Measurements from ENCODE around the gene KRTAP5-6.
A peak's percentile ranks its signal among the peaks of the same experiment; 100 is the strongest.

Gene KRTAP5-6

DNA sequence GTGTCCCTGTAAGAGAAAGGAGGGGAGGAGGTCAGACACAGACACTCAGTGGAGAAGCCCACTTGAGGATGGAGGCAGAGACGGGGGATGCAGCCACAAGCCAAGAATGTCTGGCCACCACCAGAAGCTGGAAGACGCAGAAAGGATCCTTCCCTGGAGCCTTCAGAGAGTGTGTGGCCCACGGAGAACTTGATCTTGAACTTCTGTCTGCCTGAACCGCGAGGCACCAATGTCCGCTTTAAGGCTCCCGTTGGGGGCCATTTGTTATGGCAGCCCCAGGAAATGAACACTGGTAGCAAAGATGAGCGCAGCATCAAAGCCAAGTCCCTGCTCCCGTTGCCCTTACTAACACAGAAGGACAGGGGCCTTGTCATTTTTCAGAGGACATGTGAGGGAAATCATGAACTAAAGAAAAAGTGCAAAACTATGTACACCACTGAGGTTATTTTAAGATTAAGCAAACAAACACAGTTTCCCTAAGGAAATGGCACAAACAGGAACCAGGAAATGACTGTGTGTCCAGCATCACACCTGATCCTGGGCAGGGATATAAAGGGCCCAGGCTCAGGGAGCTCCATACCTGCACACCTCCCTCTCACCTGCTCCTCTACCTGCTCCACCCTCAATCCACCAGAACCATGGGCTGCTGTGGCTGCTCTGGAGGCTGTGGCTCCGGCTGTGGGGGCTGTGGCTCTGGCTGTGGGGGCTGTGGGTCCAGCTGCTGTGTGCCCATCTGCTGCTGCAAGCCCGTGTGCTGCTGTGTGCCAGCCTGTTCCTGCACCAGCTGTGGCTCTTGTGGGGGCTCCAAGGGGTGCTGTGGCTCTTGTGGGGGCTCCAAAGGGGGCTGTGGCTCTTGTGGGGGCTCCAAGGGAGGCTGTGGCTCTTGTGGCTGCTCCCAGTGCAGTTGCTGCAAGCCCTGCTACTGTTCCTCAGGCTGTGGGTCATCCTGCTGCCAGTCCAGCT lies at the start of gene KRTAP5-6:
KRTAP5-6 (plus strand) TSS at position 588 of the 963 bp plus-strand sequence; CDS start at position 639, 51 bp downstream.
- DNase-seq (ENCODE audit: low spot score): no peak

DNA sequence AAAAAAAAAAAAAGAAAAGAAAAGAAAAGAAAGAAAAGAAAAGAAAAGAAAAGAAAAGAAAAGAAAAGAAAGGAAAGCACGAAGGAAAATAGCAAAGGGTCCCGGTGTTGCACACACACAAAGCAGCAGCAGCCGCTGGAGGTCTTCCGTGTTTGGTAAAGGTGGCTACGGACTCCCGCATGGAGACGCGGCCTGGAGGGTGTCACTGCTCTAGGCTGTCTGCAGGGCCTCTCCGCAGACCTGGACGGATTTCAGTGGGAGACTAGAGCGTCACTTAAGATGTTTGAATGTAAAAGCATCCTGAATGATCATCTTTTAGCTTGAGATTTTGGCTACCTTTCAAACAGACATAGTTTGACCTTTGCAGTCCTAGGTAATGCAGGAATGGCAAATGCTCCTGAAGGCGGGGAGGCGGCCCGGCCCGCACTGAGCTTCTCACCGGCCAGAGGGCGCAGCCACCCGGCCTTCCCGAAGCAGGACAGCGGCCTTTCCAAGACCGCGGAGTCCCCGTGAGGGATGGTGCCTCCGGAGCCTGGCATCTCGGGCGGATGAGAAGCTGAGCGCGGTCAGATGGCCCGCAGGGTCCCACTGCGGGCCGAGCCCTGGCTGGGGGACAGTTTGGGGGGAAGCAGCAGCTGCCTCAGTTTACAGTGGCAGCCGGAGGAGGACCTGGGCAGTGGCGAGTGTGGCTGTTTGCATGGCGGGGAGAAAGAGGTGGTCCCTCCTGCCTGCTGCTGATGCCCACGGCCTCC lies 48.9 kb upstream of the KRTAP5-6 start:
- DNase-seq (ENCODE audit: low spot score): no peak

DNA sequence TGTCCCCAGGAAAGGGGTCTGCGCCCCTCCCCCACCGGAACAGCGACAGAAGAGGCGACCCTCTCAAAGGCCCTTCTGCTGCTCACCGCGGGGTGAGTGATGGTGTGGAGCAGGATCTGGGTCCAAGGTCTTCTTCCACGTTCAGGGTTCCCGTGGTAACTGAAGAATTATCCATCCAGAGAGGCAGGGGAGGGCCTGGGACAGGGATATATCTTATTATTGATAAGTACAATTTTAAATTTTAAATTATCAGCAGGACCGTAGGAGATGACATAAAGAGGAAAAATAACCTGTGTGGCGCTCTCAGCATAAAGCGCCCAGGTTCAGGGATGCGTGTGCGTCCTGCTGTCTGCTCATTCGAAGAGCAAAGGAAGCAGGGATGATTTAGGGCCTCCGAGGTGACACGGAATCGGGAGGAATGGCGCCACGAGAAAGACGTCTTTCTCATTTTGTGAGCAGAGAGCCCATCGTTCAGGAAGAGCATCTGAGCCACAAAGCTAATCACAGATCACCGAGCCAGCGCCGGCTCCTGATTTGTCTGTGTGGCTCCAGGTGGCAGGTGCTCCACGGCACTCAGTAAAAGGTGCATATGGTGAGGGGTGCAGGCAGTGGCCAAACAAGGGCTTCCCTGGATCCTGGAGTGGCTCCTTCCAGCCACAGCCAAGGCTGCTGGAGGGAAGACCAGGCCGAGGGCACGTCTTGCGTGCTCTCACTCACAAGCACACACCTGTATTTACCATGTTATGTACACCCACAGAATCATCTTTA lies 48.2 kb upstream of the KRTAP5-6 start:
- no peak for DNase-seq (ENCODE audit: low spot score)

DNA sequence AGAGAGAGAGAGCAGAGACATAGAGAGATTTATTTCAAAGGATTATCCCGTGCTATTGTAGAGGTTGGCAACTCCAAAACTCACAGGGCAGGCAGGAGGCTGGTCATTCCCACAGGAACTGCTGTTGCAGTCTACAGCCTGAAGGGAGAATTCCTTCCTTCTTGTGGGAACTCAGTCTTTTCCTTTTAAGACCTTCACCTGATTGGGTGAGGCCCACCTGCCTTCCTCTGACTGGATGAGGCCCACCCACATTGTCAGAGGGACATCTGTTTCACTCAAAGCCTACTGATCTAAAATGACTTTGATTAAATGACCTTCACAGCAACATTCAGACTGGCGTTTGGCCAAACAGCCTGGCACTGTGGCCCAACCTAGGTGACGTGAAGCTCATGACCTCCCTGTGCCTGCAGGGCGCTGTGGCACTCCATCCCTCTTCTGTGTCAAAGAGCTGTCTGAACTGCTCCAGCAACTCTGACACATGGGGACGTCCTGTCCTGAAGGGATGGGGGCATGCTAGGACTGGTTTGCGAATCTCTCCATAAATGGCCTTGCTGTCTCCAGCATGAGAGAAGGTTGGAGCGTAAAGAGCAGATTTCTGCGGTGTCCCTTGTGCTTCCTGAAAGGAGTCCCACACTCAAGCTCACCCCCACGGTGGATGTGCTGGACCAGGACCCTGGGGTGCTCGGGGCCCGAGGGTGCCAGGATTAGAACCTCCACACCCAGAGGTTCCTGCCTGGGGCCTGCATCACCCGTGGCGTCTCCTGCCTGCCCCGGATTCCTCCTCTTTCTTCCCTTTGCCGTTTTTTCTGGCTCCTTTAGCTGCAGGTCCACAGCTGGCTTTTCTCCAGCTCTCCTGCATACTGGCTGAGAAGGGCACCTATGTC lies 46.7 kb upstream of the KRTAP5-6 start:
- no peak for DNase-seq (ENCODE audit: low spot score)

- DNase-seq (ENCODE audit: low spot score): no peak
These were observed 46.1 kb upstream of the KRTAP5-6 start for GRCh38 chr11:1650918-1651262.

DNA sequence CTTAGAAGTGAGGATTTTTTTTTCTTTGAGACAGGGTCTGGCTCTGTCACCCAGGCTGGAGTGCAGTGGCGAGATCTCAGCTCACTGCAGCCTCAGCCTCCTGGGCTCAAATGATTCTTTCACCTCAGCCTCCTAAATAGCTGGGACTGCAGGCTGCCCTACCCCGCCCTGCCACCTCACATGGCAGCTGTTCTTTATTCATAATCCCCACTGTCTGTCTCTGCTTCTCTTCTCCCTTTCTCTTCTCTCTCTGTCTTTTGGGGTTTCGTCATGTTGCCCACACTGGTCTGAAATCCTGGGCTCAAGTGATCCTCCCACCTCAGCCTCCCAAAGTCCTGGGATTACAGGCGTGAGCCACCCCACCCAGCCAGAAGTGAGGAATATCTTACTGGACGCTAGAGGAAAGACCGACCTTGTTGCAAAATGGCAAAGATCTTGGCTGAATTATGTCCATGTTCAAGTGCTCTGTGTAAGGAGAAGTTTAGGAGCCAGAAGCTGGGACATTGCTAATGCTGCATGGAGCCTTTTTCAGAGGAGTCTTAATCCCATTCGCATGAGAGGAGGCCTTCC lies 45.5 kb upstream of the KRTAP5-6 start:
- DNase-seq (ENCODE audit: low spot score): no peak

- no peak for DNase-seq (ENCODE audit: low spot score)
These were observed 45.0 kb upstream of the KRTAP5-6 start for GRCh38 chr11:1652026-1652425.

GRCh38 chr11:1652442-1652770 lies 44.6 kb upstream of the KRTAP5-6 start:
- DNase-seq (ENCODE audit: low spot score): no peak

- DNase-seq (ENCODE audit: low spot score): peak; percentile 90
These were observed 44.0 kb upstream of the KRTAP5-6 start for GRCh38 chr11:1652771-1653540.

DNA sequence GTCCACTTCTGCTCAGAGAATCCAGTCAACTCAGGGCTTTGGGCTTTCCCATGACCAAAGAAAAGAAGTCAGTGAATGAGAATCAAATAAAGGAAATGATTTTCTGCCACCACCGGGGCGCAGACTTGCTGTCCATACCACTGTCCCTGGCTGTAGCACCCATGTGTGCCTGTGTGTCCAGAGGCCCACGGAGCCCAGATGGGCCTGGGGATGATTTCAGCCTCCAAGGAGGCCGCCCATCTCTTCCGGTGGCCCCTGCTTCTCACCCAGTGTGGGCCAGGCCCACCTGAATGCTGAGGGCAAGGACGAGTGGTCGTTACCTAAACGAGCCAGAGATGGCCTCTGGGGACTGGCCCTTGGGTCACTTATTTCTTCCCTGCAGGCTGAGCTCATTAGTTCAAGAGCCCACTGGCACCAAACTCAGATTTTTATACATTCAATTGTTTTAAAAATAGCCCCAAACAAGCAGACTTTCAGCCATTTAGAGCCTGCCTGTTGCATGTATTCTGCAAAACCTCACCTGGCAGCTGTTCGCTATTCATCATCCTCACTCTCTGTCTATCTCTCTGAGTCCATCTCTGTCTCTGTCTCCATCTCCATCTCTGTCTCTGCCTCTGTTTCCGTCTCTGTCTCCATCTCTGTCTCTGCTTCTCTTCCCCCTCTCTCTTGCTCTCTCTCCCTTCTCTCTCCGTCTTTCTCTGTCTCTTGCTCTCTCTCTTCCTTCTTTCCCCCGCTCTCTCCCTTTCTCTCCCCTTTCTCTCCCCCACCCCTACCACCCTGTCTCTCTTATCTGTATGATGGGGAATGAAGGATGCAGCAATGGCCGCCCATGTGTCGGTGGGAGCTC lies 43.2 kb upstream of the KRTAP5-6 start:
- no peak for DNase-seq (ENCODE audit: low spot score)

GRCh38 chr11:1654388-1655167 lies 42.4 kb upstream of the KRTAP5-6 start:
- DNase-seq (ENCODE audit: low spot score): no peak

DNA sequence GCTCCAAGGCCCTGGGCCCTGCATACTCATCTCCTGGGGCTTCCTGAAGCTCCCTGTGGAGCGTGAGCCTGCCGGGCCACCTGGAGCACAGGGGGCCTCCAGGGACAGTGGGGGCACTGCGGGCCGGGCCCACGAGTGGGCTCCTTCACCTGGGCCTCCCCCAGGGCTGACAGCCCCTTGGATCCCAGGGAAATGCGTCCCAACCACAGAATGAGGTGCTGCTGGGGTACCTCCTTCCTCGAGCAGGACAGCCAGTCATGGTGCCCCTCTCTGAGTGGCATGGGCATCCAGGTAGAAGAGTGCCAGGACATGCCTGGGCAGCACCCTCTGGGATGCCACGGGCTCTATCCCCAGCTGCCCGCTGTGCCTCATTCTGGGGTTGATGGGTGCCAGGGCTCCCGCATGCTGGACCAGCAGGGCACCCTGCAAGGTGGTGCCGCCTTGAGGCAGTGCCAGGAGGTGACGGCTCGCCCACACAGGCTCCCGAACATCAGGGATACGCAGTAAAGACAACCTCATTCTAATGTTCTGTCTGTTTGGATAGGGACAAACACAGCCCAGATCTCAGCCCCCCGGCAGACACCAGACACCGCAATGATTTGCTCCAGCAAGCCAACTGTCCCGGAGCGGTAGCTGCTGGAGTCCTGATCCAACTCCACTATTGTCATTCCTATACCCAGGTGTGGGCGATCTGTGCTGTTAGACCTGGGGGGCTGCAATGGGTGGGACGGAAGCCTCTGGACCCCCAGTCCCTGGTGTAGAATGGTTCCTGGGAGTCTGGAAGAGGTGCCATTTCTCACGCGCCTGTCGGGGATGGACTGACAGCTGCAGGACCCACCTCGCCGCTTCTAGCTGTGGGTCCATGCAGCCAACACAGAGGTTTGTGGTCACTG lies 41.6 kb upstream of the KRTAP5-6 start:
- DNase-seq (ENCODE audit: low spot score): no peak

DNA sequence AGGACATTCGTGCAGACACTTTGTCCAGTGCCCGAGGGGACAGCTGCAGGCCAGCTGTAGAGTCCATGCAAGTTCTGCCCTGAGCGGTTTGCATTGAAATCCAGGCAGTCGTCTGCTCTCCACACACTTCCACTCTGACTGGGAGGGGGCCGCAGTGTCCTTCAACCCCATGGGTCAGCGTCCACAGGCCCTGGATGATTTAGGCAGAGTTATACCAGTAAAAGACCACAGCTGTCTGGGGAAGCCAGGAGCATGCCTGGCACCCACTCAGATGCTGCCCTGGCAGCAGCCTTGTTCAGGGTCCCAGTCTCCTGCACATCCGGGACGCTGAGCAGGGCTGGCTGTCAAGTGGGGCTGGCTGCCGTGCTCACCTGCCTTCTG lies 40.9 kb upstream of the KRTAP5-6 start:
- DNase-seq (ENCODE audit: low spot score): no peak

DNA sequence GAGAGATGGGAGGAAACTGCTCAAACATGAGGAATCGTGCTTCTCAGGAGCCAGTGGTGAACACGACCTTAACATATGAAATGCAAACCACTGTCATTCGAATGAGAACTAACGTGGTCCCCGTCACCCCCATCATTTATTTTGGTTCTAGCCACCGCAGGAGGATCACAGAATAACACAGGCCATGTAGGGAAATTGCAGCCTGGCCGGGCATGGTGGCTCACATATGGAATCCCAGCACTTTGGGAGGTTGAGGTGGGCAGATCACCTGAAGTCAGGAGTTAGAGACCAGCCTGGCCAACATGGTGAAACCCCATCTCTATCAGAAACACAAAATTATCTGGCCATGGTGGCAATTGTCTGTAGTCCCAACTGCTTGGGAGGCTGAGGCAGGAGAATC lies 40.3 kb upstream of the KRTAP5-6 start:
- DNase-seq (ENCODE audit: low spot score): no peak

DNA sequence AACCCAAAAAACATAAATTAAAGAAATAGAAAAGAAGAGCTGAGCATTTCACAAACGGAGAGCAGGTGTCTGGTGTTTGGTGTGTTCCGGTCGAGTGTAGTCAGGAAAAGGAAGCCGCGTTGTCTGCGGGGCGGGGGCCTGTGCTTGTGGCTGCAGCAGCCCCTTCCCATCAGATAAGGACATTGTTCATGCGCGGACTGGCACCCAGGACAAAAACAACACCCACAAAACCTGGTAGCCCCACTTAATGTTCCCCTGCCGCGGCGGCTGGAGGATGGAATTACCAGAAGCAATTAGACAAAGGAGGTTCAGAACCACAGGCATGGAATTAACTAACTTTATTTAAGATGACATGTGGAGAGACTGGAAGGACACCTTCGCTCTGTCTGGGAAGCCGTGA lies 37.5 kb upstream of the KRTAP5-6 start:
- no peak for DNase-seq (ENCODE audit: low spot score)

DNA sequence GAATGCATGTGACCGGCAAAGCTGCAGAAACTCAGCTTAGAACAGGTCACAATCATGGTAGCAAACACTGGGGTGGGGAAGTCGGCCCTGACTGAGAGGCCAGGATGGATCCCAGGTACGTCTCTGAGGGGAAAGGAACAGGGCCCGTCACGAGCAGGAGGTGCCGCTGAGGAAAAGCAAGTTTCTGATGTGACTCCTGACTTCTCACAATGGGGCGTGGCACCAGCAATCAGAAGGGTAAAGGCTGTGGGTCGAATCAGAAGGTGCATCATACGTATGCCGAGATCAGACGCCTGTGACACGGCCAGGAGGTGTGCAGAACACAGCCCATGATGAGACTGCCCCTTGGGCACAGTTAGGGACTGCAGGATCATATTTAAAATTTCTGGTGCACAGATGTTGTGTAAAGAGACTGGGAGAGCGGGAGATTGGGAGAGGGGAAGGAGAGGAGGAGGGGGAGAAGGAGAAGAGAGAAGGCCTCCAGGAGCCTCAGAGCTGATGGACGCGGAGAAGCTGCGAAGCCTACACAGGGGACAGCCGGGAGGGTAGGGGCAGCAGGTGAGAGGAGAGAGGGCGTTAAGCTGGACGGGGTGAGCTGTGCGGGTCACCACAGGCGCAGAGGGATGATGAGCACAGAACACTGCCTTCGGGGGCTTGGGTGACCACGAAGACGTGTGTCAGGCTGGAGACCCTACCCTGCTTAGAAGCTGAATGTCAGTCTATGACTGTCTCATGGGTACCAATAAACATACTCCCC lies 36.7 kb upstream of the KRTAP5-6 start:
- no peak for DNase-seq (ENCODE audit: low spot score)

Measured in AG08395 (cell line).